MG63 (cell line): ENCODE data around the gene METTL6. TPM values are rescaled to one million over a fixed set of nuclear protein-coding genes. Genes with fewer than 3 reads are reported as not detected.
"Not testable (repeated sequence)": the region's sequence is repeated elsewhere in the genome, so short reads cannot be mapped to it uniquely, and the experiment has no call there.

ENCODE experiments used
- DNase-seq: peaks from one replicate; pipeline ENCODE4 v3.0.0-alpha.2; 2020
- H3K27me3 ChIP-seq: fragments of 250-450 bp; sonication (Bioruptor Pico); 2 replicates; pipeline ENCODE4 v1.5.1; 2020; ENCODE audit warnings: mild to moderate bottlenecking, moderate library complexity
- H3K36me3 ChIP-seq: fragments of 250-450 bp; sonication (Bioruptor Pico); 2 replicates; pipeline ENCODE4 v1.5.1; 2020; ENCODE audit warnings: mild to moderate bottlenecking, moderate library complexity
- H3K4me3 ChIP-seq: fragments of 250-450 bp; sonication (Bioruptor Pico); 2 replicates; pipeline ENCODE4 v1.5.1; 2020; ENCODE audit warnings: mild to moderate bottlenecking, moderate library complexity
- H3K9me3 ChIP-seq: fragments of 250-450 bp; sonication (Bioruptor Pico); 2 replicates; pipeline ENCODE4 v1.5.1; 2020; ENCODE audit warnings: mild to moderate bottlenecking, moderate library complexity
- total RNA-seq: library from RNA; depleted of rRNA; stranded (reverse); fragments of >200 nt; shearing (Covaris generic); gene quantifications from 2 replicates; pipeline ENCODE4 v1.2.3, GENCODE V29; 2014; ENCODE audit warnings: low replicate concordance

METTL6 gene
- total RNA-seq, 1 experiment from 2014 or later = 13.7 TPM

DNA sequence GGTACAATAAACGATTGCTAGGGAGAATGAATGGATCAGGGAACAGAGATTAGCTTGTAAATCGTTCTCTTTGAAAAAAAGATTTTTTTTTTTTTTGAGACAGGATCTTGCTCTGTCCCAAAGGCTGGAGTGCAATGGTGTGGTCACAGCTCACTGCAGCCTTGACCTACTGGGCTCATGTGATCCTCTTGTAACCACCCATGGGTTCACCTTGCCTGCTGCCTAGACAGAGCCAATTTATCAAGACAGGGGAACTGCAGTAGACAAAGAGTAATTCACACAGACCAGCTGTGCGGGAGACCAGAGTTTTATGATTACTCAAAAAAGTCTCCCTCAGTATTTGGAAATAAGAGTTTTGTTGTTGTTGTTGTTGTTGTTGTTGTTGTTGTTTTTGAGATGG, 39.6 kb downstream of the METTL6 start:
- no peak for DNase-seq
- H3K36me3 ChIP-seq = no peaks in the 10 kb centered on the region
- H3K9me3 ChIP-seq = peaks cover 3% of the 10 kb centered on the region; the same call in 1 of the 2 replicates
- H3K4me3 ChIP-seq = no peak overlapping the region
- H3K27me3 ChIP-seq = no peaks in the 10 kb centered on the region

DNA sequence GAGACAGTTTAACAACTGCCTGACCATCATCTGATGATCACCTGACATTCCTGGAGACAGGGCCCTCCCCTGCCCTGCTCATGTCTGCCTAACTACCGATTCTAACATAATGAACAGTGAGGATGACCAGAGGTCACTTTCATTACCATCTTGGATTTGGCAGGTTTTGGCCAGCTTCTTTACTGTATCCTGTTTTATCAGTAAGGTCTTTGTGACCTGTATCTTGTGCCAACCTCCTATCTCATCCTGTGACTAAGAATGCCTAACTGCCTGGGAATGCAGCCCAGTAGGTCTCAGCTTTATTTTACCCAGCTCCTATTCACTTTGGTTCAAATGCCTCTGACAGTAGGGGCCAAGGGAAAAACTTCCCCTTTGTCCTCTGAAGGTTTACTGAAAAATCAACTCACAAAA, 40.2 kb downstream of the METTL6 start:
- Histone ChIP-seq H3K4me3 (no peak overlapping the region), H3K36me3 (no peaks in the 10 kb centered on the region), H3K27me3 (no peaks in the 10 kb centered on the region), H3K9me3 (peaks cover 3% of the 10 kb centered on the region; the same call in 1 of the 2 replicates)
- peak; percentile 59 for DNase-seq

DNA sequence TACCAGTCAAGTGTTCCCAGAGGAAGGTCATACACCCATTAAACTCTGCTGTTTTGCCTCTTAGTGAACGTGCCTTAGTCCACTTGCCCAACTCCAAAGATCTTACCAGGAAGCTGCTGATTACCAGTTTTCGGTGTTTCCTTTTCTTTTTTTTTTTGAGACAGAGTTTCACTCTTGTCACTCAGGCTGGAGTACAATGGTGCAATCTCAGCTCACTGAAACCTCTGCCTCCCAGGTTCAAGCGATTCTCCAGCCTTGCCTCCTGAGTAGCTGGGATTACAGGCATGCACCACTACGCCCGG, 40.7 kb downstream of the METTL6 start:
- not testable (repeated sequence) for H3K9me3 ChIP-seq, H3K36me3 ChIP-seq, H3K4me3 ChIP-seq, DNase-seq, H3K27me3 ChIP-seq

DNA sequence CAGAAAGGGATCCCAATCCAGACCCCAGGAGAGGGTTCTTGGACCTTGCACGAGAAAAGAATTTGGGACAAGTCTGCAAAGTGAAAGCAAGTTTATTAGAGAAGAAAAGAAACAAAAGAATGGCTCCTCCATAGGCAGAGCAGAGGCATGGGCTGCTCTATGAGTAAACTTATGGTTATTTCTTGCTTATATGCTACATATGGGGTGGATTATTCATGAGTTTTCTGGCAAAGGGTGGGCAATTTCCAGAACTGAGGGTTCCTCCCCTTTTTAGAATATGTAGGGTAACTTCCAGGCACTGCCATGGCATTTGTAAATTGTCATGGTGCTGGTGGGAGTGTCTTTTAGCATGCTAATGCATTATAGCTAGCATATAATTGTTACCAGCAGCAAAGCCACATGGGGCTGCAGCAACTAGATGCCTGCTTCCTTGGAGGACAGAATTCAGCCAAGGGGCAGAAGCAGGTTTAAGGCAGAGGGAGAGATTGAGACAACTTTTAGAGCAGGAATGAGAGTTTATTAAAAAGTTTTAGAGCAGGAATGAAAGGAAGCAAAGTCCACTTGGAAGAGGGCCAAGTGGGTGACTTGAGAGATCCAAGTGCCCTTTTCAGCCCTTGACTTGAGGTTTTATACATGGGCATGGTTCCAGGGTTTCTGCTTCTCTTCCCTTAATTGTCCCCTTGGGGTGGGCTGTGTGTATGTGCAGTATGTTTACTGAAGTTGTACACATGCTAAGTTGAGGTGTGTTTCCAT, 41.3 kb downstream of the METTL6 start:
- H3K36me3 ChIP-seq = no peaks in the 10 kb centered on the region
- H3K9me3 ChIP-seq = peaks cover 3% of the 10 kb centered on the region; the same call in 1 of the 2 replicates
- no peak for DNase-seq
- no peak overlapping the region for H3K4me3 ChIP-seq
- H3K27me3 ChIP-seq = no peaks in the 10 kb centered on the region

DNA sequence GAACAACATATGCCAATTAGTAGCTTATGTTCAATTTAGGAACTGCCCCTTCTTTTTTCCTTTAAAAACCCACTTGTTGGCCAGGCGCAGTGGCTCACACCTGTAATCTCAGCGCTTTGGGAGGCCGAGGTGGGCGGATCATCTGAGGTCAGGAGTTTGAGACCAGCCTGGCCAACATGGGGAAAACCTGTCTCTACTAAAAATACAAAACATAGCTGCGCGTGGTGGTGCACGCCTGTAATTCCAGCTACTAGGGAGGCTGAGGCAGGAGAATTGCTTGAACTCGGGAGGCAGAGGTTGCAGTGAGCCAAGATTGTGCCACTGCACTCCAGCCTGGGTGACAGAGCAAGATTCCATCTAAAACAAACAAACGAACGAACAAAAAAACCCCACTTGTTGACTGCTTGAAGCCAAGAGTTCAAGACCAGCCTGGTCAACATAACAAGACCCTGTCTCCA, 42.1 kb downstream of the METTL6 start:
- not testable (repeated sequence) for H3K36me3 ChIP-seq, H3K9me3 ChIP-seq, H3K4me3 ChIP-seq, DNase-seq, H3K27me3 ChIP-seq

DNA sequence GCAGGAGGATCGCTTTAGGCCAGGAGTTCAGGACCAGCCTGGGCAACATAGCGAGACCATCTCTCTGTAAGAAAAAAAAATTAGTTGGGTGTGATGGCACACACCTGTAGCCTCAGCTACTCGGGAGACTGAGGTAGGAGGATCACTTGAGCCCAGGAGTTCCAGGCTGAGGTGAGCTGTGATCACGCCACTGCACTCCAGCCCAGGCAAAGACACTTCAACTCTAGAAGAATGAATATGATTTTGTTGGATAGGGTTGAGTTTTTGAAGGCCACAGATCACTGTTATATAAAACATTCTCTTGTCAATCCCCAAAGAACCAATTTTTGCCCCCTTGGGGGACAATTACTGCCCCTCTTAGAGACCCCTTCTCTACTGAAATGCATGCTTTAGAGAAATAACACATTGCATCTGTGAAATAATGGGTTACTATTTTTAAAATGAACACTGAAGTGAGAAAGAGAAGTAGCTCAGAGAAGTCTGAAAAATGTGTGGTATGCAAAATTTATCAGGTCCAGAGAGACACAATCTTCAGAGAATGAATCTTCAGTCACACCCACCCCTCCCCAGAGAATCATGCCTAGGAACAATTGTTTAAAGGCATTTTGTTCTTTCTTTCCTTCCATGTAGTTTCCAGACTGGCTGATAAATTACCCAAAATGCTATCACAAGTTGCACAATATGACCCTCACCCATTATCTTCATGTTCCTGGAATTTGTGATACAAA, 42.7 kb downstream of the METTL6 start:
- DNase-seq = no peak
- peaks cover 3% of the 10 kb centered on the region; the same call in 1 of the 2 replicates for H3K9me3 ChIP-seq
- no peak overlapping the region for H3K4me3 ChIP-seq
- no peaks in the 10 kb centered on the region for H3K36me3 ChIP-seq
- no peaks in the 10 kb centered on the region for H3K27me3 ChIP-seq

DNA sequence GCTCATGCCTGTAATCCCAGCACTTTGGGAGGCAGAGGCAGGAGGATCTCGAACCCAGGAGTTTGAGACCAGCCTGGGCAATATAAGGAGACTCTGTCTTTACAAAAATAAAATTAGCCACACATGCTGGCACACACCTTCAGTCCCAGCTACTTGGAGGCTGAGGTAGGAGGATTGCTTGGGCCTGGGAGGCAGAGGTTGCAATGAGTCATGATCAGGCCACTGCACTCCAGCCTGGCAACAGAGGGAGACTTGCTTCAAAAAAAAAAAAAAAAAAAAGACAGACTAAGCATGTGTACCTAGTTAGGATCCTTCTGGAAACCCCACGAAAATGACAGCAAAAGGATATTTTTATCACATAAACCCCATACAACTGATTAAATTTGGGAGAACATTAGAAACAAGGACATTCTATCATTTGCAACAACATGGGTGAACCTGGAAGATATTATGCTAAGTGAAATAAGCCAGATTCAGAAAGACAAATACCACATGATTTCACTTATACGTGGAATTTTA, 44.9 kb downstream of the METTL6 start:
- Histone ChIP-seq H3K9me3 (peaks cover 3% of the 10 kb centered on the region; the same call in 1 of the 2 replicates), H3K36me3 (no peaks in the 10 kb centered on the region), H3K4me3 (no peak overlapping the region), H3K27me3 (no peaks in the 10 kb centered on the region)
- no peak for DNase-seq

DNA sequence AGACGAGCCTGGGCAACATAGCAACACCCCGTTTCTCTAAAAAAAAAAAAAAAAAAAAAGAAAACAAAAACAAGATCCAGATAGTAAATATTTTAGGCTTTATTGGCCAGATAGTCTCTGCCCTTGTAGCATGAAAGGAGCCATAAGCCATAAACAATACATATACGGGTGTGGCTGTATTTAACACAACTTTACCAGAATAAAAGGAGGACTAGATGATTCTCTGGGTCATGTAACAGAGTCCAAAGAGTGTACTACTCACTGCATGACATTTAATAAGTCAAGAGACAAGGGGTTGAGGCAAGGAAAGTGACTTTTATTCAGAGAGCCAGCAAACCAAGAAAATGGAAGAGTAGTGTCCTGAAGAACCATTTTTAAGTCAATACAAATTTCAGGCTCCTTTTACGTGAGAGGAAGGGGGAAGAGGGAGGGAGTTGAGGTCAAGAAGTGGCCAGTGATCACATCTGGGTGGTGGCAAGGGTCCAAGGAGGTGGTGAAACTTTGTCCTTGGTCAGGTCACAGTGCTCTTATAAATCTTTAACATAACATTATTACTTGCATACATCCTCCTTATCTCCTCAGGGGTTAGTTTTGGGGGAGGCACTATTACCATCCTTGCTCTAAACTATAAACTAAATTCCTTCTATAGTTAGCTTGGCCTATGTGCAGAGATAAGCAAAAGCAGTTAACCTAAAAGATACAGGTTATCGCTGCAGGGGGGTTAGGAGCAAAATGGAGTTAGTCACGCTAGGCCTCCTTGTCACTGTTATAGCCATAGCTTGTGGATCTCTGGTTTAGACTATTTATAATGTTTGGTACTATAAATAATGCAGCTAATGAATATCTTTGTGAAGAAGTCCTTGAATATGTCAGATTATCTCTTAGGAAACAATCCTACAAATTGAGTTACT, 46.1 kb downstream of the METTL6 start:
- Histone ChIP-seq H3K27me3 (no peaks in the 10 kb centered on the region), H3K4me3 (no peak overlapping the region), H3K9me3 (peaks cover 3% of the 10 kb centered on the region; the same call in 1 of the 2 replicates), H3K36me3 (no peaks in the 10 kb centered on the region)
- DNase-seq = no peak

DNA sequence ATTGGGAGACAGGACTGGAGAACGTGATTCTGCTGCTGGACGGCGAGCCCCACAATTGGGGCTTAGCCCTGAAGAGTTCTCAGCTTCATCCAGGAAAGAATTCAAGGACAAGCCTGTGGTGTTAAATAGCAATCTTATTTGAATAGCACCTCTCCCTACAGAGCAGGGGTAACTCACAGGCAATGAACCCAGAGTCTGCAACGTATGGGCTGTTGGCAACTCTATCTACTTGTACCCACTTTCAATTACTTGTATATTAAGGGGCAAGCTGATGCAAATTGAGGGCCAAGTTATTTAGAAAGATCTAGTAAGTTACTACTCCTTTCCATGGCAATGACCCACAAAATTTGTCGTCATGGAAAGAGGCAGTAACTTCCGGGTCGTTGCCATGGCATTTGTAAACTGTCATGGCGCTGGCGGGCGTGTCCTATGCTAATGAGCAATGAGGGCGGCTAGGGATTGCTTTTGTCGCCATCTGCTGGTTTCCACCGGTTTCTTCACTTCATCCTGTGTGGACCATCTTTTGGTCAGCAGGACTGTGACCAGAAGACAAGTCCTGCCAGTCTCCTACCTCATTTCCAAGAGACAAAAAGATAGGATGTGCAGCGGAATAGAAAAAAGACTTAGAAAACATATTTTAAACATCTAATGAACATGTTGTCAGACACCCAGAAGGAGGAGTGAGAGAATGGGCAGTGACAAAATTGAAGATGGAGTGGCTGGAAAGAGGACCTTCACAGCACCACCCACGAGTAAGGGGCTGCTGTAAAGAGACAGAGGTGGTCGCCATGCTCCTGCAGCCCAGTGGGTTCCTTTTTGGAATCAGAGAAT, 49.2 kb downstream of the METTL6 start:
- Histone ChIP-seq H3K36me3 (no peaks in the 10 kb centered on the region), H3K9me3 (no peaks in the 10 kb centered on the region), H3K4me3 (no peak overlapping the region), H3K27me3 (no peaks in the 10 kb centered on the region)
- DNase-seq = peak; percentile 80

DNA sequence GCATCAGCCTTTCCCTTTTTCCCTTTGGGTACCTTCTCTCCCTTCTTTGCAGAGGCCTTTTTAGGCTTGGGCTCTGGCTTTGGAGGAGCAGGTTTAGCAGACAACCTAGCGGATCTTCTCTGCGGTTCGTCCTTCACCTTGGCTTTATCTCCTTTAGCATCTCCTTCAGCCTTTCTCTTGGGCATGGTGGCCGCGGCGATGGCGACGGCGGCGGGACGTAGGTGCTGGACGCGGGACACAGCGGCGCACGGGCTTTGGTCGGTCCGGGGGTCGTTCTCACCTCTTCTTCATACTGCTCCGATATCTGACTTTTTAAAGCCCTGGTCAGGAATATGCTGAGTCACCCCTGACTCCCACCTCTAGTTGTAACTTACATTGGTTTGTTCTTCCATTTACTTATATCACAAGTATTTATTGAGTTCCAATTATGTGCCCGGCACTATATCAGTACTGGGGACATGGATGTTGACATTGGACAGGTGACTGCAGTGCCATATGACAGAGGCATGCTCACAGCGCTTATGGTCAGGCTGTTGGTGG, 51.8 kb downstream of the METTL6 start:
- H3K36me3 ChIP-seq = no peaks in the 10 kb centered on the region
- DNase-seq = no peak
- H3K4me3 ChIP-seq = no peak overlapping the region
- no peaks in the 10 kb centered on the region for H3K27me3 ChIP-seq
- no peaks in the 10 kb centered on the region for H3K9me3 ChIP-seq

DNA sequence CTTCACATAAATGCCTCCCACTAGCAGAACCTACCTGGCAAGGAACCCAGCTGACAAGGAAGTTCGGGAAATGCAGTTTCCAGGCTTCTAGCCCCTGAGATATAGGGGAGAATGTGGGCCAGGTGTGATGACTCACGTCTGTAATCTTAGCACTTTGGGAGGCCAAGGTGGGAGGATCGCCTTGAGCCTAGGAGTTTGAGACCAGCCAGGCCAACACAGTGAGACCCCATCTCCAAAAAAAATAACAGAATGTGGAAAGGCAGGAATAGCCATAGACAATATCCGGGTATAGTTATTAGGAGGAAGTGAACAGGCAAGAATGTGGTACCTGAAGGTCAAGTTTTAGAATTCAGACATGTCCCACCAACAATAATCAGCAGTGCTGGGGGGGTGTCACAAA, 54.4 kb downstream of the METTL6 start:
- H3K9me3 ChIP-seq = no peaks in the 10 kb centered on the region
- no peak overlapping the region for H3K4me3 ChIP-seq
- no peaks in the 10 kb centered on the region for H3K36me3 ChIP-seq
- H3K27me3 ChIP-seq = no peaks in the 10 kb centered on the region
- no peak for DNase-seq

DNA sequence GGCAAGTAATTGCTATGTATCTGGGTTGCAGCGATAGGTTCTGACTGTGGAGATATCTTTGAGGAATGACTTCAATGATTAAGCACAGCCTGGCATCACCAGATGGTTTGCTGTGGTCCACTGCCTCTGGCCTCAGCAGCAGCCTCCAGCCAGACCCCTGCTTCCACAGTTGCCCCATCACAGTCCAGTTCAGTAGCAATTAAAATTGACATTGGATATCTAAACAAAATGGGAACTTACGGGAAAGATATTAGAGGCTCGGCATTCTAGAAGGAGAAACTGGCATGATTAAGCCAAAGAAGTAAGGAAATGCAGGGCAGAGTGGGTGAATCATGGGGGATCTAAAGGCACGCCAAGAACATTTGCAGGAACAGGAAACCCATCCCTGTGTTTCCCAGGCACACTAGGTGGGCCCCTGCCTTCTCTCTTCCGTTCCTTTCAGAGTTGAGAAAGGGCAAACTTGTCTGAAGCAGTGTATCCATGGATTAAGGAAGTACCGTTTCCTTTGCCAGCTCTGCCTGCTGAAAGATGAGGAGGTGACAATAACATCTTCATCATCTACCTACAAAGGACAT, 58.7 kb downstream of the METTL6 start:
- DNase-seq = no peak

DNA sequence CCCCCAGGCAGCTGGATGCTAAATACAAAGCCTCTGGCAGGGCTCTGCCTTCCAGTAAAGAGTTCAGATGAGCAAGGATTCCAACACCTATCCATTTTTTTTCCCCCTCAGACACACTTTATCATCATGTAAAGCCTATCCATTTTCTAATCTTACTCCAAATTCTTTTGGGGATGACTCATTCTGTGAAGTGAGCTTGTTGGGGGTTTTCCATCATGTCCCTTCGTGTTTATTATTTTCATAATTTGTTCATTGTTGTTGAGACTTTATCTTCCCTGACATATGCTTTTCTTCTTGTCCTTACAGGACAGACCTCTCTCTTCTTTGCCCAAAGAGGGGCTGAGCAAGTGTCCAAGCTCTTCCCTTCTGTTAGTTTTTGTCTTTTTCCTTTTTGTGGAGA, 60.3 kb downstream of the METTL6 start:
- Histone ChIP-seq H3K27me3 (no peaks in the 10 kb centered on the region), H3K4me3 (no peak overlapping the region), H3K9me3 (no peaks in the 10 kb centered on the region), H3K36me3 (no peaks in the 10 kb centered on the region)
- no peak for DNase-seq

More for the DNA sequence above, 58.7 kb downstream of the METTL6 start:
- Histone ChIP-seq H3K27me3 (no peaks in the 10 kb centered on the region), H3K9me3 (no peaks in the 10 kb centered on the region), H3K4me3 (no peak overlapping the region), H3K36me3 (no peaks in the 10 kb centered on the region)

DNA sequence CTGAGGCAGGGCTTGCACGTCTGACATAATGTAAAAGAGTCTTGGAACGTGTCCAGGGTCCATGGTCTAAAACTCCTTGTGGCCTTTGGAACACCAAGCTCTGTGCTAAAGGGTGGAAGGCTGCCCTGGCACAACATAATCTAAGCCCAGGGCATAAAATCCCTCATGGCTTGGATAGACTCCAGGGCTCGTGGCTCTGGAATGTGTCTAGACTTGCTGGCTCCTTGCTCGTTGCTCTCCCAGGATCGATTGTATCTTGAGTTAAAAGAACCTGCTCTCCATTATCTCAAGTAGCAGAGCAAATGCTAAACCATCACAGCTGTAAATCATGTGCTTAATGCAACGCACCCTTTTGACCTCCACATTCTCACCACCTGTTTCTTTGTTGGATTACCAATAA, 63.3 kb downstream of the METTL6 start:
- H3K36me3 ChIP-seq, H3K9me3 ChIP-seq, H3K4me3 ChIP-seq, H3K27me3 ChIP-seq: not testable (repeated sequence)
- DNase-seq = peak; percentile 5

DNA sequence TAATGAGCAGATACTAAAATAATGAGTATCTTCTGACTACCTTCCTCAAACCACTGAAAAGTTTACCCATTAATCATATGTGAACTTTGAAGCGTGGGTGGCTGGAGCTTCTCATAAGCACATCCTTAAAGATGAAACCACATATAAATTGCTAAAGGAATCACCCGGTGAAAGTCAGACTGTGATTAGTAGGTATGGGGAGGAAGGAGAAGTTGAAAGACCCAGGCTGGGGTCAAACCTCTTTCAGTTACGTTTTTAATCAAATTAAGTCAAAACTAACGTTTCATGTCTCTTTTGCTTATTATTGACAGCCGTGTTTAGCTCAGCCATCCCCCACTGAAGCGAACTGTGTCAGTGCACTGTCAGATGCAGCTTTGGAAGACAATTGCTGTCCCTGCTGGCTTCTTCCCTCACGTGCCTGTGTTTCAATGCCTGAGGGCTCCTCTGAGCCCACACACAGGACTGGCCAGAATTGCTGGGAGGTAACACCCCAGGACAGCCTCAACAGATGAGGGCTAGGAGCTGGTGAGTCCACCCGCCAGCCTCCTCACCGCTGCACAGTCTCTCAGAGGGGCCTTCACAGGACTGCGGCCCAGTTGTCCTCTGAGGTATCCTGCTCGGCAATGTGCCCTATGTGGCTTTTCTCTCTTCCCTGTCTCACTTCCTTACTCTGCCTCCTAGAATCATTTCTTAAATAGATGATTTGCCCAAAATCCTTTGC, 65.7 kb downstream of the METTL6 start:
- DNase-seq = peak; percentile 16
- no peak overlapping the region for H3K4me3 ChIP-seq
- no peaks in the 10 kb centered on the region for H3K9me3 ChIP-seq
- no peaks in the 10 kb centered on the region for H3K36me3 ChIP-seq
- H3K27me3 ChIP-seq = no peaks in the 10 kb centered on the region
